NCI-H1694 treated with DMSO at 0.1 percent for 48 hours (cell line): ENCODE measurements around the gene PLXNC1.

Experiments
- DNase-seq: peaks from one replicate; lab custom pipeline; 2025; lab: John Stamatoyannopoulos, UW

The PLXNC1 gene

GRCh38 chr12:94133964-94134795 lies 14.2 kb upstream of the PLXNC1 start:
- DNase-seq, result peak; percentile 38

- no peak for DNase-seq
These were observed 12.5 kb upstream of the PLXNC1 start for GRCh38 chr12:94135896-94136295.

- DNase-seq, result no peak
These were observed 8.6 kb upstream of the PLXNC1 start for GRCh38 chr12:94139816-94140215.

GRCh38 chr12:94140556-94140955 lies 7.8 kb upstream of the PLXNC1 start:
- no peak for DNase-seq

- no peak for DNase-seq
These were observed 7.2 kb upstream of the PLXNC1 start for GRCh38 chr12:94141004-94141764.

- DNase-seq, result no peak
These were observed 6.5 kb upstream of the PLXNC1 start for GRCh38 chr12:94141892-94142291.

GRCh38 chr12:94143438-94143837 lies 4.9 kb upstream of the PLXNC1 start:
- DNase-seq, result no peak

GRCh38 chr12:94143951-94144350 lies 4.4 kb upstream of the PLXNC1 start:
- DNase-seq, result no peak

- DNase-seq, result no peak
These were observed 3.6 kb upstream of the PLXNC1 start for GRCh38 chr12:94144781-94145180.

GRCh38 chr12:94145191-94145983 lies 3.0 kb upstream of the PLXNC1 start:
- peak; percentile 17 for DNase-seq

- DNase-seq, result no peak
These were observed 2.0 kb upstream of the PLXNC1 start for GRCh38 chr12:94146166-94146936.

- DNase-seq, result no peak
These were observed 888 bp upstream of the PLXNC1 start for GRCh38 chr12:94147387-94147990.

- no peak for DNase-seq
These were observed 352 bp downstream of the PLXNC1 start for GRCh38 chr12:94148739-94149118.

- no peak for DNase-seq
These were observed 873 bp downstream of the PLXNC1 start for GRCh38 chr12:94149119-94149780.

- DNase-seq, result no peak
These were observed 1.4 kb downstream of the PLXNC1 start for GRCh38 chr12:94149781-94150239.

- DNase-seq, result no peak
These were observed 2.1 kb downstream of the PLXNC1 start for GRCh38 chr12:94150240-94151121.

GRCh38 chr12:94151582-94151981 lies 3.2 kb downstream of the PLXNC1 start:
- DNase-seq, result no peak

GRCh38 chr12:94152292-94153078 lies 4.1 kb downstream of the PLXNC1 start:
- no peak for DNase-seq

GRCh38 chr12:94157181-94157580 lies 8.8 kb downstream of the PLXNC1 start:
- DNase-seq, result no peak
